Esophagus squamous epithelium (tissue), 4 donors: ENCODE measurements around the gene EEPD1.

ENCODE experiments used
- POLR2A ChIP-seq, 4 donors: fragments of 450-650 bp; IDR thresholded peaks; one replicate each; pipeline ENCODE4 v1.6.1; 2017; ENCODE audit warnings: antibody characterized with exemption in 4 of 4, mild to moderate bottlenecking in 4 of 4, moderate library complexity in 3 of 4
- TF ChIP-seq, protein P1 (sequence below), 6 experiments: fragments of 450-650 bp in 4 of 6; fragments of 200-600 bp in 2 of 6; sonication (generic) in 2 of 6; IDR thresholded peaks; one replicate each; pipeline ENCODE4 v1.5.1; 2016 to 2019; ENCODE audit warnings: antibody characterized with exemption in 6 of 6, mild to moderate bottlenecking in 4 of 6, moderate library complexity in 4 of 6

DNA sequence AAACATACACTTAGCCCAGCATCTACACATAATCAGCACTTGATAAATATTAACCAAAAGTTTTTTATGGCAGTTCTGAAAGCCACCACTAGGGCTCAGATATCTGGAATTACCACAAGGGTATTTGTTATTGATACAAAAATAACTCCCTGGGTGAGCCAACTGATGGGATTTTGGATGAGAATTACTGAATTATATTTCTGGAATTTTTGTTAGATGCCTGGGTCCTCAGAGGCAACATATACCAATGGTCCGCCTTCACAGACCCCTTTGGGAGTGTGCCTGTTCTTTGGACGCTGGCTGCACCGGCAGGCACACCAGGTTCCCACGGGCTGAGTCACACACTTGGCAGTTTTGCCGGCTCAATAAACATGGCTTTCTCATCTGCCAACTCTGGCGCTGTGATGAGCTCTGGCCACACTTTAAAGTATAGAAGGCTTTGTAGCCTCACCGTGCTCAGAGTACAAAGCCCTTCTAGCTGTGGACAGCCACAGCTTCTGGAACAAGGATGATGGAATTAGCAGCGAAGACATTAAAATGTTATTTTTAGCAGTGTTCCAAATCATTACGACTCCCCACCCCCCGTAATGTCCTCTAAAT lies 24.5 kb upstream of the EEPD1 start:
- TF ChIP-seq, protein P1, sequence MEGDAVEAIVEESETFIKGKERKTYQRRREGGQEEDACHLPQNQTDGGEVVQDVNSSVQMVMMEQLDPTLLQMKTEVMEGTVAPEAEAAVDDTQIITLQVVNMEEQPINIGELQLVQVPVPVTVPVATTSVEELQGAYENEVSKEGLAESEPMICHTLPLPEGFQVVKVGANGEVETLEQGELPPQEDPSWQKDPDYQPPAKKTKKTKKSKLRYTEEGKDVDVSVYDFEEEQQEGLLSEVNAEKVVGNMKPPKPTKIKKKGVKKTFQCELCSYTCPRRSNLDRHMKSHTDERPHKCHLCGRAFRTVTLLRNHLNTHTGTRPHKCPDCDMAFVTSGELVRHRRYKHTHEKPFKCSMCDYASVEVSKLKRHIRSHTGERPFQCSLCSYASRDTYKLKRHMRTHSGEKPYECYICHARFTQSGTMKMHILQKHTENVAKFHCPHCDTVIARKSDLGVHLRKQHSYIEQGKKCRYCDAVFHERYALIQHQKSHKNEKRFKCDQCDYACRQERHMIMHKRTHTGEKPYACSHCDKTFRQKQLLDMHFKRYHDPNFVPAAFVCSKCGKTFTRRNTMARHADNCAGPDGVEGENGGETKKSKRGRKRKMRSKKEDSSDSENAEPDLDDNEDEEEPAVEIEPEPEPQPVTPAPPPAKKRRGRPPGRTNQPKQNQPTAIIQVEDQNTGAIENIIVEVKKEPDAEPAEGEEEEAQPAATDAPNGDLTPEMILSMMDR (IDR thresholded peaks at IDR 0.05) = peak; percentile 65 to 89 (median 82)
- TF ChIP-seq POLR2A (IDR thresholded peaks at IDR 0.05) = no peak
